Karpas-422 (cell line): ENCODE results near the gene ACOX2. TPM values are rescaled to one million over a fixed set of nuclear protein-coding genes. Genes with fewer than 3 reads are reported as not detected.
"Not testable (repeated sequence)": the region's sequence is repeated elsewhere in the genome, so short reads cannot be mapped to it uniquely, and the experiment has no call there.

ENCODE experiments used
- DNase-seq: peaks from one replicate; pipeline ENCODE4 v3.0.0-alpha.2; 2015
- H2AFZ ChIP-seq: fragments of 200-600 bp; sonication (generic); 2 replicates; pipeline ENCODE4 v1.6.1; 2014; ENCODE audit warnings: antibody characterized with exemption, low read length, mixed read lengths
- H3K27ac ChIP-seq: fragments of 200-600 bp; sonication (generic); 2 replicates; pipeline ENCODE4 v1.5.1; 2014; ENCODE audit warnings: mild to moderate bottlenecking, low read length, moderate library complexity
- H3K27me3 ChIP-seq: fragments of 200-600 bp; sonication (generic); 2 replicates; pipeline ENCODE4 v1.6.1; 2014; ENCODE audit warnings: low read length, mixed read lengths
- H3K36me3 ChIP-seq: fragments of 200-600 bp; sonication (generic); 2 replicates; pipeline ENCODE4 v1.6.1; 2014; ENCODE audit warnings: low read length, mixed read lengths; ENCODE audit not compliant: insufficient read depth
- H3K4me1 ChIP-seq: fragments of 200-600 bp; sonication (generic); 2 replicates; pipeline ENCODE4 v1.6.1; 2014; ENCODE audit warnings: mild to moderate bottlenecking, low read length, mixed read lengths
- H3K4me2 ChIP-seq: fragments of 200-600 bp; sonication (generic); 2 replicates; pipeline ENCODE4 v1.6.1; 2014; ENCODE audit warnings: low read length, low read depth, mild to moderate bottlenecking; ENCODE audit not compliant: poor library complexity, severe bottlenecking
- H3K4me3 ChIP-seq: fragments of 200-600 bp; sonication (generic); 2 replicates; pipeline ENCODE4 v1.5.1; 2014; ENCODE audit warnings: mild to moderate bottlenecking, antibody characterized with exemption, low read length, mixed read lengths
- H3K79me2 ChIP-seq: fragments of 200-600 bp; sonication (generic); 2 replicates; pipeline ENCODE4 v1.6.1; 2014; ENCODE audit warnings: mild to moderate bottlenecking, low read length, mixed read lengths
- H3K9ac ChIP-seq: fragments of 200-600 bp; sonication (generic); 2 replicates; pipeline ENCODE4 v1.6.0; 2014; ENCODE audit warnings: low read length
- H3K9me2 ChIP-seq: fragments of 200-600 bp; sonication (generic), shearing (Covaris generic); replicated peaks from 2 replicates; pipeline ENCODE4 v1.6.0; 2014; ENCODE audit warnings: mild to moderate bottlenecking, low read length, moderate library complexity; ENCODE audit not compliant: insufficient read depth
- H3K9me3 ChIP-seq: fragments of 300-700, 200-600 bp; sonication (generic); 2 replicates; pipeline ENCODE4 v1.6.1; 2014; ENCODE audit warnings: low read length, mixed read lengths
- H4K20me1 ChIP-seq: fragments of 200-600 bp; sonication (generic); 2 replicates; pipeline ENCODE4 v1.6.1; 2014; ENCODE audit warnings: mild to moderate bottlenecking, antibody characterized with exemption, low read length, low read depth; ENCODE audit not compliant: insufficient read depth
- total RNA-seq: library from RNA; depleted of rRNA; stranded (reverse); fragments of >200 nt; shearing (Covaris generic); gene quantifications from 2 replicates; pipeline ENCODE4 v1.2.3, GENCODE V29; 2014; ENCODE audit warnings: low replicate concordance

Gene ACOX2
- total RNA-seq, 1 experiment from 2014 or later, result not detected

- H3K27me3 ChIP-seq, result no peaks in the 10 kb centered on the region
- H3K9me2 ChIP-seq, result no peaks in the 10 kb centered on the region
- H3K36me3 ChIP-seq, result no peaks in the 10 kb centered on the region
- no peak overlapping the region for H3K4me3 ChIP-seq
- H3K4me2 ChIP-seq, result no peak overlapping the region
- H3K4me1 ChIP-seq, result peaks cover 14% of the 10 kb centered on the region
- no peaks in the 10 kb centered on the region for H3K9me3 ChIP-seq
- no peak for DNase-seq
- H3K9ac ChIP-seq, result no peak overlapping the region
- H2AFZ ChIP-seq, result no peak overlapping the region
- H4K20me1 ChIP-seq, result no peaks in the 10 kb centered on the region
- H3K27ac ChIP-seq, result no peak overlapping the region
- no peaks in the 10 kb centered on the region for H3K79me2 ChIP-seq
Observed at GRCh38 chr3:58528629-58529028, 8.4 kb downstream of the ACOX2 start.

- not testable (repeated sequence) for H2AFZ ChIP-seq, H3K27ac ChIP-seq, H3K9me2 ChIP-seq, H3K79me2 ChIP-seq, H3K4me2 ChIP-seq, H3K4me3 ChIP-seq, H3K9ac ChIP-seq, H3K9me3 ChIP-seq, H4K20me1 ChIP-seq, H3K27me3 ChIP-seq, H3K36me3 ChIP-seq, DNase-seq
- H3K4me1 ChIP-seq, result peaks cover 12% of the 10 kb centered on the region
Observed at GRCh38 chr3:58527440-58527839, 9.6 kb downstream of the ACOX2 start.

- H3K27ac ChIP-seq, result no peak overlapping the region
- no peak overlapping the region for H2AFZ ChIP-seq
- H3K36me3 ChIP-seq, result no peaks in the 10 kb centered on the region
- H4K20me1 ChIP-seq, result no peaks in the 10 kb centered on the region
- no peaks in the 10 kb centered on the region for H3K9me3 ChIP-seq
- no peaks in the 10 kb centered on the region for H3K9me2 ChIP-seq
- H3K4me2 ChIP-seq, result no peak overlapping the region
- DNase-seq, result no peak
- H3K4me3 ChIP-seq, result no peak overlapping the region
- H3K27me3 ChIP-seq, result no peaks in the 10 kb centered on the region
- peaks cover 12% of the 10 kb centered on the region for H3K4me1 ChIP-seq
- no peaks in the 10 kb centered on the region for H3K79me2 ChIP-seq
- H3K9ac ChIP-seq, result no peak overlapping the region
Observed at GRCh38 chr3:58526515-58526957, 10.5 kb downstream of the ACOX2 start.

- no peaks in the 10 kb centered on the region for H3K27me3 ChIP-seq
- H4K20me1 ChIP-seq, result no peaks in the 10 kb centered on the region
- H3K9me2 ChIP-seq, result no peaks in the 10 kb centered on the region
- no peak overlapping the region for H3K9ac ChIP-seq
- H3K9me3 ChIP-seq, result no peaks in the 10 kb centered on the region
- no peak for DNase-seq
- H3K27ac ChIP-seq, result no peak overlapping the region
- H3K4me1 ChIP-seq, result peaks cover 4% of the 10 kb centered on the region
- no peaks in the 10 kb centered on the region for H3K79me2 ChIP-seq
- H3K4me3 ChIP-seq, result no peak overlapping the region
- H3K36me3 ChIP-seq, result no peaks in the 10 kb centered on the region
- no peak overlapping the region for H2AFZ ChIP-seq
- H3K4me2 ChIP-seq, result no peak overlapping the region
Observed at GRCh38 chr3:58524326-58524888, 12.6 kb downstream of the ACOX2 start.

DNA sequence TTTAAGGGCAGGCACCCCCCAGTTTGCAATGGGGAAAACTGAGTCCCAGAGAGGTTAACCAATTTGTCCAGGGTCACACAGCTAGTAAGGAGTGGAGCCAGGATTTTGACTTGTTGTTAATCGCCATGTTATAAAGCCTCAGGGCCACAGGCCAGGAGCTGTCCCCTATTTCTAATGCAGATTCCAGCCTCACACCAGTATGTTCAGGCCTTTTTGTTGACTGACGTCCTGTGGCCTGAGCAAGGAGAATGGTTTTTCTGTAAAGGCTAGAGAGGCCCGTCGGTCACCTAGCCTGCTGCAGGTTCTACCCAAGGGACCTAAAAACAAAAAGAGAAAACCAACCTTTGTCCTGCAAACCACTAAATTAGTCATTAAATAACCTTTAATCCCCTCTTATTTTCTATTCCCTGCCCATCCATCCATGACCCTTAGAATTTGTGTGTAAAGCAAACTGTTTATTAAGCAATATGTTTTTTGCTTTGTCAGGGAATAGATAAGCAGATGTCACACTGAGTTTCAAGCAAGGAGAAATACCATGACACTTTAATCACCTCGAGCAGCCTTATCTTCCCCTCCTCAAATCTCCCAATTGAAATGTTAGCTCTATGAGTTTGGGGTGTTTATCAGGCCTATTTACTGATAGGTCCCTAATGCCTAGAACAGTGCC, 14.1 kb downstream of the ACOX2 start:
- Histone ChIP-seq H3K79me2 (no peaks in the 10 kb centered on the region), H3K27me3 (no peaks in the 10 kb centered on the region), H3K27ac (no peak overlapping the region), H3K4me1 (peaks cover 4% of the 10 kb centered on the region), H3K4me2 (no peak overlapping the region), H3K4me3 (no peak overlapping the region), H3K36me3 (no peaks in the 10 kb centered on the region), H3K9me2 (no peaks in the 10 kb centered on the region), H3K9ac (no peak overlapping the region), H3K9me3 (no peaks in the 10 kb centered on the region), H4K20me1 (no peaks in the 10 kb centered on the region), H2AFZ (no peak overlapping the region)
- DNase-seq, result no peak

DNA sequence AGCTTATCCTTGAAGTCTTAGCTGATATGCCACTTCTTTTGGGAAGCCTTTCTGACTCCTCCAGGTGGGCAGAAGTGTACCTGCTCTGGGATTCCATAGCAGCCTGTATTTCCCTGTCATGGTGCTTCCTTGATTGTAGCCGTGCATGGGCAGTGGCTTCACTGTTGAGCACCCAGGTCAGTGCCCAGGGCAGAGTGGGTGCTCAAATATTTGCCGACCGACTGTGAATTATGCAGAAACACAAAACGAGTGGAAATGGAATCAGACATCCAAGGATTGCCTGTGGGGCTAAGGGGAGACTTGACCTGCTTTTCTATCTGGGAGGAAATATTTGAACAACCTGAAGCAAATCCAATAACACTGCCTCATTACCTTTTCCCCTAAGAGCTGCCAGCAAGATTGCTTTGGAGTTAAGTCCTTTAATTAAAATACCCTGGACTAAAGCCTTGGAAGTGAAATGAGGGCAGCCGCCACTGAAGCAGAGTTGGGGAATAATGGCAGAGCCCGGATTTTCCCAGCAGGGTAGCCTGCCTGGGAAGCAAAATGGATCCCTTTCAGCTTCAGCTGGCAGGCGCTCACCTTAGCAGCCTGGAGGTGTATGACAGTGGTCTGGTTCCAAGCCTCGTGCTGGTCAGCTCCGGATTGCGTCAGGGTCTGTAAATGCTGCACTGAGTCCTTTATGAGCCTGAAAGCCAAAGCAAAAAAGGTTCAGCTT, 14.9 kb downstream of the ACOX2 start:
- H3K27me3 ChIP-seq, result no peaks in the 10 kb centered on the region
- no peak for DNase-seq
- H3K36me3 ChIP-seq, result no peaks in the 10 kb centered on the region
- H3K79me2 ChIP-seq, result no peaks in the 10 kb centered on the region
- no peaks in the 10 kb centered on the region for H4K20me1 ChIP-seq
- H3K27ac ChIP-seq, result no peak overlapping the region
- H3K9me2 ChIP-seq, result no peaks in the 10 kb centered on the region
- H3K9me3 ChIP-seq, result no peaks in the 10 kb centered on the region
- H3K9ac ChIP-seq, result no peak overlapping the region
- no peak overlapping the region for H3K4me2 ChIP-seq
- no peak overlapping the region for H3K4me3 ChIP-seq
- H3K4me1 ChIP-seq, result peaks cover 4% of the 10 kb centered on the region
- H2AFZ ChIP-seq, result no peak overlapping the region

- no peaks in the 10 kb centered on the region for H3K9me2 ChIP-seq
- DNase-seq, result no peak
- no peaks in the 10 kb centered on the region for H3K79me2 ChIP-seq
- no peak overlapping the region for H3K9ac ChIP-seq
- no peak overlapping the region for H3K4me2 ChIP-seq
- peaks cover under 1% of the 10 kb centered on the region for H3K4me1 ChIP-seq
- no peaks in the 10 kb centered on the region for H3K27me3 ChIP-seq
- H2AFZ ChIP-seq, result no peak overlapping the region
- no peak overlapping the region for H3K4me3 ChIP-seq
- no peaks in the 10 kb centered on the region for H3K36me3 ChIP-seq
- H4K20me1 ChIP-seq, result no peaks in the 10 kb centered on the region
- H3K9me3 ChIP-seq, result no peaks in the 10 kb centered on the region
- no peak overlapping the region for H3K27ac ChIP-seq
Observed at GRCh38 chr3:58521336-58521670, 15.7 kb downstream of the ACOX2 start.

GRCh38 chr3:58520403-58521335, 16.3 kb downstream of the ACOX2 start:
- Histone ChIP-seq H3K9ac (no peak overlapping the region), H2AFZ (no peak overlapping the region), H3K4me1 (no peaks in the 10 kb centered on the region), H3K9me2 (no peaks in the 10 kb centered on the region), H3K36me3 (no peaks in the 10 kb centered on the region), H3K9me3 (no peaks in the 10 kb centered on the region), H3K4me2 (no peak overlapping the region), H3K27ac (no peak overlapping the region), H3K27me3 (no peaks in the 10 kb centered on the region), H3K79me2 (no peaks in the 10 kb centered on the region), H3K4me3 (no peak overlapping the region), H4K20me1 (no peaks in the 10 kb centered on the region)
- DNase-seq, result no peak
